Trophoblast cell (in vitro differentiated cells and primary cell): ENCODE measurements around the gene BPIFA1.

Experiments used
- DNase-seq, 2 donors: peaks; one replicate each; pipeline ENCODE4 v3.0.0-alpha.2; 2016
- H2AFZ ChIP-seq: 2 replicates; pipeline ENCODE4 v1.6.1; 2013; ENCODE audit warnings: low read length, moderate library complexity, mild to moderate bottlenecking; ENCODE audit not compliant: insufficient read depth, poor library complexity
- H2AK5ac ChIP-seq: 2 replicates; pipeline ENCODE4 v1.6.1; 2013; ENCODE audit warnings: mild to moderate bottlenecking, low read length
- H2BK120ac ChIP-seq: 2 replicates; pipeline ENCODE4 v1.6.1; 2013; ENCODE audit warnings: low read length, mild to moderate bottlenecking, moderate library complexity; ENCODE audit not compliant: insufficient read depth, poor library complexity
- H2BK12ac ChIP-seq: 2 replicates; pipeline ENCODE4 v1.6.1; 2013; ENCODE audit warnings: mild to moderate bottlenecking, low read length, moderate library complexity
- H2BK5ac ChIP-seq: 2 replicates; pipeline ENCODE4 v1.6.1; 2013; ENCODE audit warnings: low read length, low read depth, moderate library complexity, mild to moderate bottlenecking; ENCODE audit not compliant: poor library complexity
- H3K14ac ChIP-seq: 2 replicates; pipeline ENCODE4 v1.6.1; 2013; ENCODE audit warnings: mild to moderate bottlenecking, low read length
- H3K18ac ChIP-seq: 2 replicates; pipeline ENCODE4 v1.6.1; 2013; ENCODE audit warnings: mild to moderate bottlenecking, low read length
- H3K23ac ChIP-seq: 2 replicates; pipeline ENCODE4 v1.6.1; 2013; ENCODE audit warnings: low read length
- H3K27ac ChIP-seq: 2 replicates; pipeline ENCODE4 v1.5.1; 2013; ENCODE audit warnings: low read depth, mild to moderate bottlenecking, inconsistent platforms, low read length, moderate library complexity
- H3K27me3 ChIP-seq: 2 replicates; pipeline ENCODE4 v1.6.1; 2013; ENCODE audit warnings: inconsistent platforms, mild to moderate bottlenecking, low read length, moderate library complexity; ENCODE audit not compliant: insufficient read depth
- H3K36me3 ChIP-seq, 2 experiments: 1 replicate in 1 of 2; 2 replicates in 1 of 2; pipeline ENCODE4 v1.6.1; 2013; ENCODE audit warnings: low read length in 2 of 2, mild to moderate bottlenecking in 2 of 2, moderate library complexity in 1 of 2; ENCODE audit not compliant: insufficient read depth in 2 of 2, control insufficient read depth in 1 of 2
- H3K4ac ChIP-seq: 2 replicates; pipeline ENCODE4 v1.6.1; 2013; ENCODE audit warnings: low read depth, mild to moderate bottlenecking, low read length, moderate library complexity
- H3K4me1 ChIP-seq, 2 experiments: 1 replicate in 1 of 2; 2 replicates in 1 of 2; pipeline ENCODE4 v1.6.1; 2013; ENCODE audit warnings: low read length in 2 of 2, mild to moderate bottlenecking in 2 of 2, moderate library complexity in 1 of 2; ENCODE audit not compliant: insufficient read depth in 2 of 2, control insufficient read depth in 1 of 2
- H3K4me2 ChIP-seq: 2 replicates; pipeline ENCODE4 v1.6.1; 2013; ENCODE audit warnings: inconsistent platforms, mild to moderate bottlenecking, low read length, moderate library complexity
- H3K4me3 ChIP-seq: 2 replicates; pipeline ENCODE4 v1.5.1; 2013; ENCODE audit warnings: mild to moderate bottlenecking, low read depth, low read length, inconsistent platforms
- H3K79me1 ChIP-seq: one replicate; pipeline ENCODE4 v1.6.1; 2013; ENCODE audit warnings: low read length
- H3K79me2 ChIP-seq: 2 replicates; pipeline ENCODE4 v1.6.1; 2013; ENCODE audit warnings: low read length, mild to moderate bottlenecking; ENCODE audit not compliant: control insufficient read depth, insufficient read depth, poor library complexity
- H3K9ac ChIP-seq: 2 replicates; pipeline ENCODE4 v1.6.1; 2013; ENCODE audit warnings: mild to moderate bottlenecking, low read length
- H3K9me3 ChIP-seq: 2 replicates; pipeline ENCODE4 v1.6.1; 2013; ENCODE audit warnings: low read depth, mild to moderate bottlenecking, control low read depth, inconsistent platforms, low read length; ENCODE audit not compliant: insufficient read depth
- H4K12ac ChIP-seq: 2 replicates; pipeline ENCODE4 v1.6.1; 2013; ENCODE audit warnings: low read depth, mild to moderate bottlenecking, low read length, moderate library complexity
- H4K8ac ChIP-seq: 2 replicates; pipeline ENCODE4 v1.6.1; 2013; ENCODE audit warnings: low read depth, mild to moderate bottlenecking, low read length, moderate library complexity
- H4K91ac ChIP-seq: one replicate; pipeline ENCODE4 v1.6.1; 2013; ENCODE audit warnings: low read depth, mild to moderate bottlenecking, low read length, moderate library complexity
- WGBS: extraction: QIAGEN DNeasy Blood & Tissue Kit; methylation state at CpG from one replicate; pipeline ENCODE4 v1.1.7; 2013; ENCODE audit warnings: missing lambda C conversion rate; ENCODE audit not compliant: insufficient read length, insufficient coverage; ENCODE audit errors: extremely low coverage; 5-methylcytosine and 5-hydroxymethylcytosine counted together

The BPIFA1 gene

GRCh38 chr20:33203444-33203843 lies 32.4 kb upstream of the BPIFA1 start:
- no peak overlapping the region for H2AK5ac ChIP-seq
- H2AFZ ChIP-seq, result no peak overlapping the region
- H2BK5ac ChIP-seq, result no peak overlapping the region
- H3K79me1 ChIP-seq, result no peaks in the 10 kb centered on the region
- no peaks in the 10 kb centered on the region for H3K27me3 ChIP-seq
- H3K79me2 ChIP-seq, result no peaks in the 10 kb centered on the region
- no peaks in the 10 kb centered on the region for H3K4me1 ChIP-seq
- H3K4ac ChIP-seq, result no peak overlapping the region
- H2BK12ac ChIP-seq, result no peak overlapping the region
- H3K9ac ChIP-seq, result no peak overlapping the region
- H3K4me2 ChIP-seq, result no peak overlapping the region
- DNase-seq, result peak; percentile 44 to 82
- H3K4me3 ChIP-seq, result no peak overlapping the region
- WGBS, result 100% methylated on average over 1 of the region's 3 CpGs
- H3K14ac ChIP-seq, result no peak overlapping the region
- H4K91ac ChIP-seq, result no peak overlapping the region
- H3K23ac ChIP-seq, result no peak overlapping the region
- H4K8ac ChIP-seq, result no peak overlapping the region
- no peak overlapping the region for H2BK120ac ChIP-seq
- no peak overlapping the region for H4K12ac ChIP-seq
- no peak overlapping the region for H3K27ac ChIP-seq
- H3K18ac ChIP-seq, result no peak overlapping the region
- H3K9me3 ChIP-seq, result no peaks in the 10 kb centered on the region
- H3K36me3 ChIP-seq, result no peaks in the 10 kb centered on the region

- no peak overlapping the region for H3K23ac ChIP-seq
- H3K4me2 ChIP-seq, result no peak overlapping the region
These were observed 26.0 kb upstream of the BPIFA1 start for GRCh38 chr20:33209789-33210188.

GRCh38 chr20:33210371-33210770 lies 25.4 kb upstream of the BPIFA1 start:
- Histone ChIP-seq H3K14ac (no peak overlapping the region), H2BK120ac (no peak overlapping the region), H3K4ac (no peak overlapping the region), H3K18ac (no peak overlapping the region), H2AFZ (no peak overlapping the region), H3K4me3 (no peak overlapping the region), H3K79me2 (no peaks in the 10 kb centered on the region), H3K36me3 (no peaks in the 10 kb centered on the region), H3K79me1 (no peaks in the 10 kb centered on the region), H2BK5ac (no peak overlapping the region), H4K12ac (no peak overlapping the region), H3K4me1 (no peaks in the 10 kb centered on the region), H3K4me2 (no peak overlapping the region), H3K9ac (no peak overlapping the region), H3K9me3 (no peaks in the 10 kb centered on the region), H4K91ac (no peak overlapping the region), H3K23ac (no peak overlapping the region), H2AK5ac (no peak overlapping the region), H3K27me3 (no peaks in the 10 kb centered on the region), H2BK12ac (no peak overlapping the region), H3K27ac (no peak overlapping the region), H4K8ac (no peak overlapping the region)
- peak; percentile 83 to 84 for DNase-seq
- no CpG with 5 or more reads among the region's 1 CpG for WGBS

More at GRCh38 chr20:33209789-33210188, 26.0 kb upstream of the BPIFA1 start:
- Histone ChIP-seq H3K4ac (no peak overlapping the region), H3K9me3 (no peaks in the 10 kb centered on the region), H3K27me3 (no peaks in the 10 kb centered on the region), H4K91ac (no peak overlapping the region), H4K12ac (no peak overlapping the region), H3K27ac (no peak overlapping the region), H3K4me3 (no peak overlapping the region), H2BK5ac (no peak overlapping the region), H3K18ac (no peak overlapping the region), H3K79me2 (no peaks in the 10 kb centered on the region), H3K14ac (no peak overlapping the region), H3K9ac (no peak overlapping the region), H2AFZ (no peak overlapping the region), H3K36me3 (no peaks in the 10 kb centered on the region), H4K8ac (no peak overlapping the region), H3K4me1 (no peaks in the 10 kb centered on the region), H2AK5ac (no peak overlapping the region), H2BK12ac (no peak overlapping the region), H3K79me1 (no peaks in the 10 kb centered on the region), H2BK120ac (no peak overlapping the region)
- no CpG with 5 or more reads among the region's 13 CpGs for WGBS
- DNase-seq, result peak; percentile 79 to 95

- Histone ChIP-seq H3K27me3 (no peaks in the 10 kb centered on the region), H2AK5ac (no peak overlapping the region), H3K4ac (no peak overlapping the region), H3K18ac (no peak overlapping the region), H3K9me3 (no peaks in the 10 kb centered on the region), H3K4me3 (no peak overlapping the region), H3K79me1 (no peaks in the 10 kb centered on the region), H4K8ac (no peak overlapping the region), H3K9ac (no peak overlapping the region), H2AFZ (no peak overlapping the region), H3K4me1 (no peaks in the 10 kb centered on the region), H4K12ac (no peak overlapping the region), H2BK5ac (no peak overlapping the region), H4K91ac (no peak overlapping the region), H3K79me2 (no peaks in the 10 kb centered on the region), H2BK120ac (no peak overlapping the region), H3K23ac (no peak overlapping the region), H3K36me3 (no peaks in the 10 kb centered on the region), H3K4me2 (no peak overlapping the region), H2BK12ac (no peak overlapping the region), H3K14ac (no peak overlapping the region), H3K27ac (no peak overlapping the region)
- no CpG with 5 or more reads among the region's 5 CpGs for WGBS
- DNase-seq, result peak; percentile 63 to 88
These were observed 23.9 kb upstream of the BPIFA1 start for GRCh38 chr20:33211817-33212424.
